ENCODE results near the gene TRPC4AP.
"Not testable (repeated sequence)": the region's sequence is repeated elsewhere in the genome, so short reads cannot be mapped to it uniquely, and the experiment has no call there.

TRPC4AP gene

GRCh38 chr20:35092524-35093266 is at the start of gene TRPC4AP:
TRPC4AP (minus strand) TSS chr20:35092807; CDS start chr20:35092781, 26 bp downstream.
- peak; percentile 90 for DNase-seq

GRCh38 chr20:35135867-35136586 is 43.4 kb upstream of the TRPC4AP start:
- DNase-seq, result no peak

- DNase-seq, result no peak
Measured at GRCh38 chr20:35134880-35135279, 42.3 kb upstream of the TRPC4AP start.

GRCh38 chr20:35134472-35134871 is 41.9 kb upstream of the TRPC4AP start:
- DNase-seq, result no peak

GRCh38 chr20:35133735-35134134 is 41.1 kb upstream of the TRPC4AP start:
- no peak for DNase-seq

GRCh38 chr20:35133031-35133430 is 40.4 kb upstream of the TRPC4AP start:
- no peak for DNase-seq

GRCh38 chr20:35131934-35132333 is 39.3 kb upstream of the TRPC4AP start:
- no peak for DNase-seq

GRCh38 chr20:35129647-35130069 is 37.1 kb upstream of the TRPC4AP start:
- no peak for DNase-seq

GRCh38 chr20:35125753-35126152 is 33.1 kb upstream of the TRPC4AP start:
- DNase-seq, result no peak

- DNase-seq, result no peak
Measured at GRCh38 chr20:35122756-35123405, 30.3 kb upstream of the TRPC4AP start.

GRCh38 chr20:35121186-35121585 is 28.6 kb upstream of the TRPC4AP start:
- DNase-seq, result no peak

- no peak for DNase-seq
Measured at GRCh38 chr20:35120012-35120701, 27.6 kb upstream of the TRPC4AP start.

- no peak for DNase-seq
Measured at GRCh38 chr20:35117629-35118028, 25.0 kb upstream of the TRPC4AP start.

GRCh38 chr20:35117196-35117595 is 24.6 kb upstream of the TRPC4AP start:
- no peak for DNase-seq

GRCh38 chr20:35116258-35116657 is 23.7 kb upstream of the TRPC4AP start:
- DNase-seq, result no peak

- no peak for DNase-seq
Measured at GRCh38 chr20:35115606-35116005, 23.0 kb upstream of the TRPC4AP start.

- not testable (repeated sequence) for DNase-seq
Measured at GRCh38 chr20:35112276-35112675, 19.7 kb upstream of the TRPC4AP start.

GRCh38 chr20:35111141-35111888 is 18.7 kb upstream of the TRPC4AP start:
- DNase-seq, result no peak

GRCh38 chr20:35108921-35109320 is 16.3 kb upstream of the TRPC4AP start:
- DNase-seq, result no peak

GRCh38 chr20:35106827-35107380 is 14.3 kb upstream of the TRPC4AP start:
- no peak for DNase-seq

- no peak for DNase-seq
Measured at GRCh38 chr20:35104685-35105295, 12.2 kb upstream of the TRPC4AP start.

GRCh38 chr20:35101620-35102019 is 9.0 kb upstream of the TRPC4AP start:
- no peak for DNase-seq

Measured in activated naive CD4-positive, alpha-beta T cell treated with Interleukin-2 at 50 U/mL for 16 hours (primary cell).